ENCODE measurements around the gene HMX3.
"Not testable (repeated sequence)": the region's sequence is repeated elsewhere in the genome, so short reads cannot be mapped to it uniquely, and the experiment has no call there.

HMX3 gene

GRCh38 chr10:123148414-123149161 lies 12.8 kb downstream of the HMX3 start:
- DNase-seq (ENCODE audit: low read depth in 2 of 2): no peak

DNA sequence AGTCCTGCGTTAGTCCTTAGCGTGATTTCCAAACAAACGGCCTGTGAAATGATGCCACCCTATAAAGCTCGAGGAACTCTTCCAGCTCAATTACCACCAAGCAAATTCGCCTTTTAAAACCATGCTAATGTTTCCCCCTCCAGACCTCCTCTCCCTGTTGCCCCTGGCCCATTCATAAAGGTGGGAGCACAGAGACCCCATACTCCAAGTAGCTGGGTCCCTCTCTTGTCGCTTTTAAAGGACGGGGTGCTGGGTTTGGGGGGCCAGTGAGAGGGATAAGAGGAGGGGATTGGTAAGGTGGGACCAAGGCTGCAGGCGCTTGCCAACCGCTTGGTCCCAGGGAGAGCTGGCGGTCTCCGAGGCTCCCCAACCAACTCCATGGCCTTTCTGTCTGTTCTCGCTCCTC lies 13.4 kb downstream of the HMX3 start:
- DNase-seq (ENCODE audit: low read depth in 2 of 2): no peak

GRCh38 chr10:123149568-123150270 lies 13.9 kb downstream of the HMX3 start:
- no peak for DNase-seq (ENCODE audit: low read depth in 2 of 2)

GRCh38 chr10:123150271-123150985 lies 14.7 kb downstream of the HMX3 start:
- DNase-seq (ENCODE audit: low read depth in 2 of 2): no peak

GRCh38 chr10:123150986-123151736 lies 15.4 kb downstream of the HMX3 start:
- DNase-seq (ENCODE audit: low read depth in 2 of 2): no peak

- DNase-seq (ENCODE audit: low read depth in 2 of 2): no peak
Measured at GRCh38 chr10:123151737-123152135, 16.0 kb downstream of the HMX3 start.

- no peak for DNase-seq (ENCODE audit: low read depth in 2 of 2)
Measured at GRCh38 chr10:123153486-123154091, 17.8 kb downstream of the HMX3 start.

DNA sequence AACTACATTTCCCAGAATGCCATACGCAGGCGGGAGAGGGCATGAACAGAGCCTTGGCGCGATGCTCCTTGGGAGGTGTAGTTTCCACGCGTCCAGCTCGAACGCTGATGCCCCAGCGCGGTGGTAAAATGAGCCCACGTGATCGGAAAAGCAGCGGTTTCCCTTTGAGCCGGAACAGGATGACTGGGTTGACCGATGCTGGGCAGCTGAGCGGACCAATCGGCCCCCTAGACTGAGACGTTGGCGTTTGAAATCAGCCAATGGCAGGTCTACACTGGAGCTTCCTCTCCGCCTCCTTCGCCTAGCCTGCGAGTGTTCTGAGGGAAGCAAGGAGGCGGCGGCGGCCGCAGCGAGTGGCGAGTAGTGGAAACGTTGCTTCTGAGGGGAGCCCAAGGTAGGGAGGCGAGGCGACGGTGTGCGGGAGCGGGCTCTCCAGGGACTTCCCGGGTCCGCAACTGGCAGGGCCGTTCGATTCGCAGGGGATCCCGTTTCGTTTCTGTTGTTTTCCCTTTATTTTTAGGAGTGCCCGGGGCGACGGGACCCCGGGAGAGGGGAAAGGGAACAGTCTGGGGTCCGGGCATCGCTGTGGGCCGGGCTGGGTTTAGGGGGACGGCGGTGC lies 18.4 kb downstream of the HMX3 start, which contains the start of gene BUB3:
Gene BUB3, plus strand, starts transcription at position 311 of the 619 bp plus-strand sequence. CDS start 516 bp downstream, outside the sequence.
- peak; percentile 89 to 94 for DNase-seq (ENCODE audit: low read depth in 2 of 2)

- DNase-seq (ENCODE audit: low read depth in 2 of 2): no peak
Measured at GRCh38 chr10:123154711-123155505, 19.1 kb downstream of the HMX3 start.

GRCh38 chr10:123156078-123156477 lies 20.3 kb downstream of the HMX3 start:
- no peak for DNase-seq (ENCODE audit: low read depth in 2 of 2)

DNA sequence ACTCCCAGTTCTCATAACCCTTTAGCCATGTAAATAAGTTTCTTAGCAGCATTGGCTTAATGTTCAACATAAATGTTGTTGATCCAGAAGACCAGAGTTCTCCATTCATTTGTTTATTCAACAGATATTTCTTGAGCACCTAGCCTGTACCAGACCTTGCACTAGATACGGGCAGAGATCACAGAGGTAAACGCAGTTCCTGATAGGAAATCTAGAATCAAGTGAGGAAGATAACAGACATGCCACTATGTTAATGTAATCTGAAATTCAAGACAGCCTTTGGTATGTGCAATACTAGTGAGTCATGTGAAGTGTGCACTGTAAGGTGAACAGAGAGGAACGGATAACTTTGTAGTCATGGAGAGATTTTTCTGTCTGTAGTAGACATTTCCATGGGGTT lies 21.4 kb downstream of the HMX3 start:
- no peak for DNase-seq (ENCODE audit: low read depth in 2 of 2)

GRCh38 chr10:123158682-123159081 lies 22.9 kb downstream of the HMX3 start:
- DNase-seq (ENCODE audit: low read depth in 2 of 2): no peak

- DNase-seq (ENCODE audit: low read depth in 2 of 2): no peak
Measured at GRCh38 chr10:123160311-123160980, 24.7 kb downstream of the HMX3 start.

GRCh38 chr10:123164319-123164718 lies 28.5 kb downstream of the HMX3 start:
- DNase-seq (ENCODE audit: low read depth in 2 of 2): no peak

DNA sequence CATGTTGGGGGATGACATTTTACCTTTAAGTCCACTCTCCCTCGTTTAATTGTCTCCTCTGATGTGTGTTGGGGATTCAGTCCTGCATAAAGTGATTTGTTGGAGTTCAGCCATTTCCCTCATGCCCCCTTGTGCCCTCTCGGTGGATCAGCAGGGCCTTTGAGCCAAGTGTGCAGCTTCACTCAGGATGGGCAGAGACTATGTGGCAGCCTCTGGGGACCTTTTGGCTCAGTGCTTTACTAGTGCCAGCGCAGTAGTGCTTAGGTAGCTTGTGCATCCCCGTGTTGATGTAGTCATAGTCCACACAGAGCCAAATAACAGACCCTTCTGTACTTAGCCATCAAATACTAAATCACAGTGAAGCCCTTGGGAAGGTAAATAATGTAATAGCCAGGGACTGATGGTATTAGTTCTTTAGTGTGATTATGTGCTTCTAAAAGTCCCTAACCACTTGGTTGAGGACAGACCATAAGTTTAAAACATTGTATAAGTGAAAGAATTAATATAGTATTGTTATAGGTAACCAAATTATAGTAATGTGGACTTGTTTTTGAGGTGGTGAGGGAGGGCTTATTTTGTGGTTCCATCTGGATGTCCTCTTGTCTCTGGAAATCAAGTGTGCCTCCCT lies 29.8 kb downstream of the HMX3 start:
- DNase-seq (ENCODE audit: low read depth in 2 of 2): no peak

GRCh38 chr10:123166618-123167017 lies 30.8 kb downstream of the HMX3 start:
- DNase-seq (ENCODE audit: low read depth in 2 of 2): no peak

DNA sequence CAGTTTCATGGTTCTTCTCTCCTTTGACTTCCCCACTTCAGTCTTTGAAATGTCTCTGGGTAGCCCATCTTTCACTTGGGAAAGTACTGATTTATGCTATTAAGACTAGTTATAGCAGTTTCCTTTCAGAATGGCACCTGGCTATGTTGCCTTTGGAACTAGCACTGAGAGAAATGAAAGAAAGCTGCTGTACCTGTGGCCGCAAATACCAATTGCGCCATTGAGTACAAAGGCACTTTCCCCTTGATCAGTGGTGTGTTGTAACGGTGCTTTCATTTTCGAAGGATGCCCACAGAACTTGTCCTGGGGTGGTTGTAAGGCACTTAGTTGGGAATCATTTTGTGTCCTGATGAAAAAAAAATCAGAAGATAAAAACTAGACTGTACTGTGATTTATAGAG lies 35.2 kb downstream of the HMX3 start:
- no peak for DNase-seq (ENCODE audit: low read depth in 2 of 2)

- DNase-seq (ENCODE audit: low read depth in 2 of 2): not testable (repeated sequence)
Measured at GRCh38 chr10:123171616-123172015, 35.8 kb downstream of the HMX3 start.

All from stimulated activated CD8-positive, alpha-beta memory T cell treated with anti-CD3 and anti-CD28 coated beads, Interleukin-15, amount 100 ng/mL, for 4 hours (primary cell).